ENCODE data around the gene CYP26B1.

GRCh38 chr2:72085036-72085435 is 62.6 kb downstream of the CYP26B1 start:
- TF ChIP-seq CTCF (IDR thresholded peaks at IDR 0.05): no peak
- no peak for TF ChIP-seq POLR2A (IDR thresholded peaks at IDR 0.05)
- TF ChIP-seq POLR2AphosphoS5 (IDR thresholded peaks at IDR 0.05): no peak

All from prostate gland (tissue), 2 donors.